ENCODE measurements around the gene ZNF500. TPM values are rescaled to one million over a fixed set of nuclear protein-coding genes. Genes with fewer than 3 reads are reported as not detected.

The ZNF500 gene
- total RNA-seq, 1 experiment from 2014 or later: 20.1 TPM

DNA sequence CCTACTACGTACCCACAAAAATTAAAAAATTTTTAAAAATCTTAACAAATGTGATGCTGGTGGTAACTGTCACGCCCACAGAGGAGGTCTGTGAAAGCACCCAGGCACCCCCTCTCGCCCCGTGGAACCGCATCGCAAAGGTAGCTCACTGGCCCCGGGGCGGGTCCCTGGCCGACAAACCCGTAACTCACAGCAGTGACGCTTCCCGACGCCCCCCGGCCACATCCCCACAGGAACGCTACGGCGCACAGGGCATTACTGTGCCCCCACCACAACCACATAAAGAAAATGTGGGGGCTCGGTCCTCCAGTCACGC is 33.3 kb downstream of the ZNF500 start:
- Histone ChIP-seq H3K27me3 (ENCODE audit: insufficient read depth, low read length) (no peaks in the 10 kb centered on the region), H2AFZ (ENCODE audit: low read depth, low read length, poor library complexity, severe bottlenecking) (no peak overlapping the region), H3K9me3 (ENCODE audit: control insufficient read depth in 1 of 2, insufficient read depth in 1 of 2, low read depth in 1 of 2, low read length in 2 of 2) (no peaks in the 10 kb centered on the region), H3K27ac (ENCODE audit: low read depth, low read length) (peak overlapping the region; percentile 83), H3K9me2 (ENCODE audit: insufficient read depth) (no peaks in the 10 kb centered on the region), H3K4me2 (ENCODE audit: low read length) (peak overlapping the region; percentile 96), H3K4me3 (replicated peaks in 1 of 2; ENCODE audit: low read depth in 1 of 2, low read length in 2 of 2) (peak overlapping the region; percentile 97), H3K4me1 (ENCODE audit: control insufficient read depth in 1 of 2, insufficient read depth in 2 of 2, low read length in 2 of 2) (peaks cover 8 to 19% of the 10 kb centered on the region in 2 experiments), H3K36me3 (ENCODE audit: control insufficient read depth in 1 of 2, insufficient read depth in 2 of 2, low read length in 2 of 2) (peaks cover 3 to 14% of the 10 kb centered on the region in 2 experiments; a peak in 3 of 4 replicates), H3K79me2 (ENCODE audit: insufficient read depth, low read length) (peaks cover 29% of the 10 kb centered on the region), H3K9ac (ENCODE audit: low read length) (peak overlapping the region; percentile 94), H4K20me1 (ENCODE audit: insufficient read depth) (no peaks in the 10 kb centered on the region)
- ChIA-PET CTCF (interaction anchor here (1.5 to 1.6 kb wide), 3 partner anchors 9 to 222 kb away, joined by 3 to 11 read pairs (median 4); partner anchors contain the start of gene MGRN1), RAD21 (ENCODE audit: low non-redundant PET in 1 of 2, low total read pairs in 2 of 2, uncharacterized antibody in 2 of 2, unreplicated experiment in 2 of 2) (interaction anchor here in 1 of 2 experiments (1.0 kb wide), 2 partner anchors 40 to 182 kb away, joined by 3 read pairs; no protein-coding TSS in a partner anchor), POLR2A (interaction anchor here (0.8 to 1.9 kb wide), 7 partner anchors 10 to 211 kb away, joined by 3 to 8 read pairs (median 5); partner anchors contain the start of gene ROGDI)
- no peak for TF ChIP-seq SIN3A (IDR thresholded peaks at IDR 0.05; ENCODE audit: low read depth)
- TF ChIP-seq, protein P1, sequence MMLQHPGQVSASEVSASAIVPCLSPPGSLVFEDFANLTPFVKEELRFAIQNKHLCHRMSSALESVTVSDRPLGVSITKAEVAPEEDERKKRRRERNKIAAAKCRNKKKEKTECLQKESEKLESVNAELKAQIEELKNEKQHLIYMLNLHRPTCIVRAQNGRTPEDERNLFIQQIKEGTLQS (IDR thresholded peaks at IDR 0.05): no peak
- no peak for TF ChIP-seq EZH2phosphoT487 (IDR thresholded peaks at IDR 0.05; ENCODE audit: borderline replicate concordance)
- TF ChIP-seq RAD21 (IDR thresholded peaks at IDR 0.05; ENCODE audit: low read depth): no peak
- TF ChIP-seq, protein P2, sequence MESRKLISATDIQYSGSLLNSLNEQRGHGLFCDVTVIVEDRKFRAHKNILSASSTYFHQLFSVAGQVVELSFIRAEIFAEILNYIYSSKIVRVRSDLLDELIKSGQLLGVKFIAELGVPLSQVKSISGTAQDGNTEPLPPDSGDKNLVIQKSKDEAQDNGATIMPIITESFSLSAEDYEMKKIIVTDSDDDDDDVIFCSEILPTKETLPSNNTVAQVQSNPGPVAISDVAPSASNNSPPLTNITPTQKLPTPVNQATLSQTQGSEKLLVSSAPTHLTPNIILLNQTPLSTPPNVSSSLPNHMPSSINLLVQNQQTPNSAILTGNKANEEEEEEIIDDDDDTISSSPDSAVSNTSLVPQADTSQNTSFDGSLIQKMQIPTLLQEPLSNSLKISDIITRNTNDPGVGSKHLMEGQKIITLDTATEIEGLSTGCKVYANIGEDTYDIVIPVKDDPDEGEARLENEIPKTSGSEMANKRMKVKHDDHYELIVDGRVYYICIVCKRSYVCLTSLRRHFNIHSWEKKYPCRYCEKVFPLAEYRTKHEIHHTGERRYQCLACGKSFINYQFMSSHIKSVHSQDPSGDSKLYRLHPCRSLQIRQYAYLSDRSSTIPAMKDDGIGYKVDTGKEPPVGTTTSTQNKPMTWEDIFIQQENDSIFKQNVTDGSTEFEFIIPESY (IDR thresholded peaks at IDR 0.05; ENCODE audit: extremely low read depth, insufficient replicate concordance, low read length): no peak
- no peak for TF ChIP-seq YY1 (IDR thresholded peaks at IDR 0.05; ENCODE audit: extremely low read depth, insufficient replicate concordance, low read depth, low read length)
- no peak for TF ChIP-seq ZNF274 (IDR thresholded peaks at IDR 0.05; ENCODE audit: low read depth, low read length)
- no peak for DNase-seq (ENCODE audit: low read depth, low spot score)
- ATAC-seq: peak; percentile 24
- intact Hi-C loops (cut with micrococcal nuclease): loop anchor here (1.0 to 5.0 kb wide), 4 partner anchors 33 to 224 kb away; partner anchors contain the start of genes ROGDI, SEC14L5 and ZNF500
- BruUV-seq (replicated peaks): no TSS peak
